Activated CD8-positive, alpha-beta memory T cell treated with anti-CD3 and anti-CD28 coated beads, Interleukin-2, amount 50 U/mL, for 1 hour (primary cell): ENCODE results near the gene COA5.

ENCODE experiments used
- DNase-seq: peaks from one replicate; pipeline ENCODE4 v3.0.0-alpha.2; 2020; ENCODE audit errors: extremely low read depth

The COA5 gene

GRCh38 chr2:98571796-98572195, 36.5 kb downstream of the COA5 start:
- no peak for DNase-seq

- no peak for DNase-seq
Measured at GRCh38 chr2:98571121-98571701, 37.1 kb downstream of the COA5 start.

GRCh38 chr2:98570356-98570755, 38.0 kb downstream of the COA5 start:
- DNase-seq, result no peak

GRCh38 chr2:98569915-98570314, 38.4 kb downstream of the COA5 start:
- DNase-seq, result no peak

- peak; percentile 36 for DNase-seq
Measured at GRCh38 chr2:98569197-98569793, 39.0 kb downstream of the COA5 start.

GRCh38 chr2:98568161-98568956, 40.0 kb downstream of the COA5 start:
- DNase-seq, result no peak

- DNase-seq, result no peak
Measured at GRCh38 chr2:98565941-98566340, 42.4 kb downstream of the COA5 start.

GRCh38 chr2:98565286-98565860, 42.9 kb downstream of the COA5 start:
- no peak for DNase-seq

GRCh38 chr2:98564541-98565132, 43.7 kb downstream of the COA5 start:
- no peak for DNase-seq

- no peak for DNase-seq
Measured at GRCh38 chr2:98563394-98563793, 44.9 kb downstream of the COA5 start.

- no peak for DNase-seq
Measured at GRCh38 chr2:98561902-98562695, 46.2 kb downstream of the COA5 start.

GRCh38 chr2:98561018-98561417, 47.3 kb downstream of the COA5 start:
- DNase-seq, result no peak

GRCh38 chr2:98560256-98560771, 48.0 kb downstream of the COA5 start:
- no peak for DNase-seq

- DNase-seq, result no peak
Measured at GRCh38 chr2:98559581-98559980, 48.7 kb downstream of the COA5 start.

GRCh38 chr2:98558852-98559530, 49.3 kb downstream of the COA5 start:
- DNase-seq, result no peak

- DNase-seq, result no peak
Measured at GRCh38 chr2:98556344-98557033, 51.8 kb downstream of the COA5 start.

- no peak for DNase-seq
Measured at GRCh38 chr2:98555696-98556095, 52.6 kb downstream of the COA5 start.

- no peak for DNase-seq
Measured at GRCh38 chr2:98554116-98554861, 54.0 kb downstream of the COA5 start.

GRCh38 chr2:98552499-98553179, 55.7 kb downstream of the COA5 start:
- DNase-seq, result no peak
